Liver (tissue), 9 donors: Measurements from ENCODE around the gene TAF1. TPM values are rescaled to one million over a fixed set of nuclear protein-coding genes. Genes with fewer than 3 reads are reported as not detected.

ENCODE experiments used
- DNase-seq: peaks from one replicate; pipeline ENCODE4 v3.0.0-alpha.2; 2017; ENCODE audit warnings: low spot score
- H3K27ac ChIP-seq, 2 donors: one replicate each; pipeline ENCODE4 v1.7.0; 2013; ENCODE audit warnings: inconsistent platforms in 2 of 2, low read length in 2 of 2, control low read depth in 1 of 2, low read depth in 1 of 2, mild to moderate bottlenecking in 1 of 2
- H3K27me3 ChIP-seq, 4 donors: one replicate each; pipeline versions ENCODE4 v1.6.1 to v1.7.0; 2013; ENCODE audit warnings: low read length in 3 of 4, inconsistent platforms in 1 of 4, mild to moderate bottlenecking in 1 of 4, moderate library complexity in 1 of 4; ENCODE audit not compliant: control insufficient read depth in 4 of 4, insufficient read depth in 4 of 4
- H3K36me3 ChIP-seq, 4 donors: one replicate each; pipeline versions ENCODE4 v1.6.1 to v1.7.0; 2013; ENCODE audit warnings: low read length in 3 of 4, mild to moderate bottlenecking in 3 of 4, low read depth in 1 of 4, moderate library complexity in 1 of 4; ENCODE audit not compliant: control insufficient read depth in 4 of 4, insufficient read depth in 3 of 4
- H3K4me1 ChIP-seq, 4 donors: one replicate each; pipeline versions ENCODE4 v1.6.1 to v1.7.0; 2013; ENCODE audit warnings: low read length in 3 of 4, mild to moderate bottlenecking in 3 of 4, moderate library complexity in 1 of 4; ENCODE audit not compliant: control insufficient read depth in 4 of 4, insufficient read depth in 4 of 4
- H3K4me3 ChIP-seq, 3 donors: one replicate each; pipeline versions ENCODE4 v1.6.1 to v1.7.0; 2013; ENCODE audit warnings: low read length in 3 of 3, control low read depth in 1 of 3, low read depth in 1 of 3, mild to moderate bottlenecking in 1 of 3
- H3K9ac ChIP-seq, 2 donors: one replicate each; pipeline ENCODE4 v1.7.0; 2013; ENCODE audit warnings: low read length in 2 of 2, mild to moderate bottlenecking in 2 of 2, moderate library complexity in 2 of 2, control low read depth in 1 of 2, low read depth in 1 of 2
- H3K9me3 ChIP-seq, 4 donors: one replicate each; pipeline versions ENCODE4 v1.6.1 to v1.7.0; 2013; ENCODE audit warnings: low read length in 3 of 4; ENCODE audit not compliant: control insufficient read depth in 4 of 4
- ATF3 ChIP-seq: IDR thresholded peaks from 2 replicates; pipeline ENCODE4 v1.6.1; 2016; ENCODE audit warnings: antibody characterized with exemption
- EGR1 ChIP-seq, 2 donors: IDR thresholded peaks; 2 replicates each; pipeline ENCODE4 v1.6.1; 2016 to 2018; ENCODE audit warnings: antibody characterized with exemption in 2 of 2, low read depth in 2 of 2
- FOXA1 ChIP-seq: IDR thresholded peaks from 2 replicates; pipeline ENCODE4 v1.6.1; 2016; ENCODE audit warnings: antibody characterized with exemption
- FOXA2 ChIP-seq: IDR thresholded peaks from 2 replicates; pipeline ENCODE4 v1.6.1; 2016; ENCODE audit warnings: antibody characterized with exemption
- GABPA ChIP-seq, 2 donors: IDR thresholded peaks in 1 of 2; conservative IDR thresholded peaks in 1 of 2; 2 replicates each; pipeline ENCODE4 v1.6.1; 2016; ENCODE audit warnings: antibody characterized with exemption in 2 of 2, mild to moderate bottlenecking in 1 of 2, moderate library complexity in 1 of 2
- HNF4A ChIP-seq, 2 donors: conservative IDR thresholded peaks; 2 replicates each; pipeline ENCODE4 v1.6.1; 2016; ENCODE audit warnings: antibody characterized with exemption in 2 of 2, mild to moderate bottlenecking in 2 of 2
- HNF4G ChIP-seq: IDR thresholded peaks from 2 replicates; pipeline ENCODE4 v1.6.1; 2016; ENCODE audit warnings: antibody characterized with exemption
- JUND ChIP-seq, 2 donors: IDR thresholded peaks; 2 replicates each; pipeline ENCODE4 v1.6.1; 2016; ENCODE audit warnings: antibody characterized with exemption in 2 of 2
- MAX ChIP-seq: IDR thresholded peaks from 2 replicates; pipeline ENCODE4 v1.6.1; 2016; ENCODE audit warnings: antibody characterized with exemption
- NR2F2 ChIP-seq: IDR thresholded peaks from 2 replicates; pipeline ENCODE4 v1.6.1; 2016; ENCODE audit warnings: antibody characterized with exemption
- RXRA ChIP-seq, 2 donors: IDR thresholded peaks; 2 replicates each; pipeline ENCODE4 v1.6.1; 2017 to 2018; ENCODE audit warnings: antibody characterized with exemption in 2 of 2, mild to moderate bottlenecking in 1 of 2
- TAF1 ChIP-seq: conservative IDR thresholded peaks from 2 replicates; pipeline ENCODE4 v1.6.1; 2016; ENCODE audit warnings: antibody characterized with exemption, mild to moderate bottlenecking
- YY1 ChIP-seq: IDR thresholded peaks from 2 replicates; pipeline ENCODE4 v1.6.1; 2016; ENCODE audit warnings: antibody characterized with exemption, mild to moderate bottlenecking
- whole genome bisulfite sequencing: extraction: QIAGEN DNeasy Blood & Tissue Kit; methylation state at CpG from one replicate; pipeline ENCODE4 v1.1.7; 2013; 5-methylcytosine and 5-hydroxymethylcytosine counted together
- polyA plus RNA-seq, 2 donors: library from polyadenylated mRNA; stranded (reverse) in 1 of 2; unstranded in 1 of 2; fragments of 200-250 nt in 1 of 2; fragments of >200 nt in 1 of 2; fragmentation: Nextera tagmentation in 1 of 2; extraction: Ambion mirVana in 1 of 2; gene quantifications; one replicate each; pipeline versions ENCODE4 v1.2.1 to v1.2.3, GENCODE V29; 2013 to 2015
- total RNA-seq, 2 donors: library from RNA; depleted of rRNA; stranded (reverse); fragments of >200 nt; gene quantifications; one replicate each; pipeline ENCODE4 v1.2.3, GENCODE V29; 2014
- TF ChIP-seq, protein P1 (sequence below): fragments of 150-350 bp; IDR thresholded peaks from 2 replicates; pipeline ENCODE4 v1.5.1; 2017; ENCODE audit warnings: improper control_type of control experiment, low read depth, low read length; ENCODE audit not compliant: missing input control
- TF ChIP-seq, protein P2 (sequence below): IDR thresholded peaks from 2 replicates; pipeline ENCODE4 v1.6.1; 2016; ENCODE audit warnings: antibody characterized with exemption
- TF ChIP-seq, protein P3 (sequence below): IDR thresholded peaks from 2 replicates; pipeline ENCODE4 v1.6.1; 2016; ENCODE audit warnings: antibody characterized with exemption, mild to moderate bottlenecking
- donor health status: healthy.
- donor health status: healthy.
- donor health status: healthy.
- donor health status: healthy.
- donor health status: healthy.

TAF1 gene
- total and polyA plus RNA-seq, 4 donors: 2.8 to 37.7 (median 14.6) TPM

- TF ChIP-seq, protein P1, sequence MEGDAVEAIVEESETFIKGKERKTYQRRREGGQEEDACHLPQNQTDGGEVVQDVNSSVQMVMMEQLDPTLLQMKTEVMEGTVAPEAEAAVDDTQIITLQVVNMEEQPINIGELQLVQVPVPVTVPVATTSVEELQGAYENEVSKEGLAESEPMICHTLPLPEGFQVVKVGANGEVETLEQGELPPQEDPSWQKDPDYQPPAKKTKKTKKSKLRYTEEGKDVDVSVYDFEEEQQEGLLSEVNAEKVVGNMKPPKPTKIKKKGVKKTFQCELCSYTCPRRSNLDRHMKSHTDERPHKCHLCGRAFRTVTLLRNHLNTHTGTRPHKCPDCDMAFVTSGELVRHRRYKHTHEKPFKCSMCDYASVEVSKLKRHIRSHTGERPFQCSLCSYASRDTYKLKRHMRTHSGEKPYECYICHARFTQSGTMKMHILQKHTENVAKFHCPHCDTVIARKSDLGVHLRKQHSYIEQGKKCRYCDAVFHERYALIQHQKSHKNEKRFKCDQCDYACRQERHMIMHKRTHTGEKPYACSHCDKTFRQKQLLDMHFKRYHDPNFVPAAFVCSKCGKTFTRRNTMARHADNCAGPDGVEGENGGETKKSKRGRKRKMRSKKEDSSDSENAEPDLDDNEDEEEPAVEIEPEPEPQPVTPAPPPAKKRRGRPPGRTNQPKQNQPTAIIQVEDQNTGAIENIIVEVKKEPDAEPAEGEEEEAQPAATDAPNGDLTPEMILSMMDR: no peak
- no peak for TF ChIP-seq YY1
- TF ChIP-seq HNF4A (conservative IDR thresholded peaks at IDR 0.05): no peak
These were observed 608 bp downstream of the TAF1 start (continued) for GRCh38 chrX:71366674-71367256.

- no peak for DNase-seq
- Histone ChIP-seq H3K9ac (peak overlapping the region in 1 of 2 donors; percentile 63), H3K9me3 (no peaks in the 10 kb centered on the region), H3K27me3 (no peaks in the 10 kb centered on the region), H3K36me3 (peaks cover 0 to 16% (median 4%) of the 10 kb centered on the region in 4 donors), H3K4me1 (peaks cover 2 to 14% (median 10%) of the 10 kb centered on the region in 4 donors), H3K4me3 (peak overlapping the region; percentile 77 to 98 (median 86)), H3K27ac (peak overlapping the region in 1 of 2 donors; percentile 87)
- 30% methylated on average over 14 of the region's 14 CpGs for WGBS
- no peak for TF ChIP-seq TAF1
- no peak for TF ChIP-seq RXRA (IDR thresholded peaks at IDR 0.05)
- TF ChIP-seq MAX: no peak
- TF ChIP-seq, protein P2, sequence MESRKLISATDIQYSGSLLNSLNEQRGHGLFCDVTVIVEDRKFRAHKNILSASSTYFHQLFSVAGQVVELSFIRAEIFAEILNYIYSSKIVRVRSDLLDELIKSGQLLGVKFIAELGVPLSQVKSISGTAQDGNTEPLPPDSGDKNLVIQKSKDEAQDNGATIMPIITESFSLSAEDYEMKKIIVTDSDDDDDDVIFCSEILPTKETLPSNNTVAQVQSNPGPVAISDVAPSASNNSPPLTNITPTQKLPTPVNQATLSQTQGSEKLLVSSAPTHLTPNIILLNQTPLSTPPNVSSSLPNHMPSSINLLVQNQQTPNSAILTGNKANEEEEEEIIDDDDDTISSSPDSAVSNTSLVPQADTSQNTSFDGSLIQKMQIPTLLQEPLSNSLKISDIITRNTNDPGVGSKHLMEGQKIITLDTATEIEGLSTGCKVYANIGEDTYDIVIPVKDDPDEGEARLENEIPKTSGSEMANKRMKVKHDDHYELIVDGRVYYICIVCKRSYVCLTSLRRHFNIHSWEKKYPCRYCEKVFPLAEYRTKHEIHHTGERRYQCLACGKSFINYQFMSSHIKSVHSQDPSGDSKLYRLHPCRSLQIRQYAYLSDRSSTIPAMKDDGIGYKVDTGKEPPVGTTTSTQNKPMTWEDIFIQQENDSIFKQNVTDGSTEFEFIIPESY: no peak
- TF ChIP-seq, protein P3, sequence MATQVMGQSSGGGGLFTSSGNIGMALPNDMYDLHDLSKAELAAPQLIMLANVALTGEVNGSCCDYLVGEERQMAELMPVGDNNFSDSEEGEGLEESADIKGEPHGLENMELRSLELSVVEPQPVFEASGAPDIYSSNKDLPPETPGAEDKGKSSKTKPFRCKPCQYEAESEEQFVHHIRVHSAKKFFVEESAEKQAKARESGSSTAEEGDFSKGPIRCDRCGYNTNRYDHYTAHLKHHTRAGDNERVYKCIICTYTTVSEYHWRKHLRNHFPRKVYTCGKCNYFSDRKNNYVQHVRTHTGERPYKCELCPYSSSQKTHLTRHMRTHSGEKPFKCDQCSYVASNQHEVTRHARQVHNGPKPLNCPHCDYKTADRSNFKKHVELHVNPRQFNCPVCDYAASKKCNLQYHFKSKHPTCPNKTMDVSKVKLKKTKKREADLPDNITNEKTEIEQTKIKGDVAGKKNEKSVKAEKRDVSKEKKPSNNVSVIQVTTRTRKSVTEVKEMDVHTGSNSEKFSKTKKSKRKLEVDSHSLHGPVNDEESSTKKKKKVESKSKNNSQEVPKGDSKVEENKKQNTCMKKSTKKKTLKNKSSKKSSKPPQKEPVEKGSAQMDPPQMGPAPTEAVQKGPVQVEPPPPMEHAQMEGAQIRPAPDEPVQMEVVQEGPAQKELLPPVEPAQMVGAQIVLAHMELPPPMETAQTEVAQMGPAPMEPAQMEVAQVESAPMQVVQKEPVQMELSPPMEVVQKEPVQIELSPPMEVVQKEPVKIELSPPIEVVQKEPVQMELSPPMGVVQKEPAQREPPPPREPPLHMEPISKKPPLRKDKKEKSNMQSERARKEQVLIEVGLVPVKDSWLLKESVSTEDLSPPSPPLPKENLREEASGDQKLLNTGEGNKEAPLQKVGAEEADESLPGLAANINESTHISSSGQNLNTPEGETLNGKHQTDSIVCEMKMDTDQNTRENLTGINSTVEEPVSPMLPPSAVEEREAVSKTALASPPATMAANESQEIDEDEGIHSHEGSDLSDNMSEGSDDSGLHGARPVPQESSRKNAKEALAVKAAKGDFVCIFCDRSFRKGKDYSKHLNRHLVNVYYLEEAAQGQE: no peak
- TF ChIP-seq HNF4G: no peak
- no peak for TF ChIP-seq FOXA1
- no peak for TF ChIP-seq ATF3
- no peak for TF ChIP-seq GABPA (IDR thresholded peaks at IDR 0.05 in 1 of 2, conservative IDR thresholded peaks at IDR 0.05 in 1 of 2)
- TF ChIP-seq YY1: no peak
- TF ChIP-seq, protein P1: no peak
- no peak for TF ChIP-seq EGR1 (IDR thresholded peaks at IDR 0.05; ENCODE audit: low read depth in 2 of 2)
- TF ChIP-seq NR2F2: no peak
- no peak for TF ChIP-seq JUND (IDR thresholded peaks at IDR 0.05)
- no peak for TF ChIP-seq FOXA2
These were observed 1.2 kb downstream of the TAF1 start for GRCh38 chrX:71367396-71367795.
